ENCODE measurements around the gene WDFY4.
A peak's percentile ranks its signal among the peaks of the same experiment; 100 is the strongest.

WDFY4 gene

DNA sequence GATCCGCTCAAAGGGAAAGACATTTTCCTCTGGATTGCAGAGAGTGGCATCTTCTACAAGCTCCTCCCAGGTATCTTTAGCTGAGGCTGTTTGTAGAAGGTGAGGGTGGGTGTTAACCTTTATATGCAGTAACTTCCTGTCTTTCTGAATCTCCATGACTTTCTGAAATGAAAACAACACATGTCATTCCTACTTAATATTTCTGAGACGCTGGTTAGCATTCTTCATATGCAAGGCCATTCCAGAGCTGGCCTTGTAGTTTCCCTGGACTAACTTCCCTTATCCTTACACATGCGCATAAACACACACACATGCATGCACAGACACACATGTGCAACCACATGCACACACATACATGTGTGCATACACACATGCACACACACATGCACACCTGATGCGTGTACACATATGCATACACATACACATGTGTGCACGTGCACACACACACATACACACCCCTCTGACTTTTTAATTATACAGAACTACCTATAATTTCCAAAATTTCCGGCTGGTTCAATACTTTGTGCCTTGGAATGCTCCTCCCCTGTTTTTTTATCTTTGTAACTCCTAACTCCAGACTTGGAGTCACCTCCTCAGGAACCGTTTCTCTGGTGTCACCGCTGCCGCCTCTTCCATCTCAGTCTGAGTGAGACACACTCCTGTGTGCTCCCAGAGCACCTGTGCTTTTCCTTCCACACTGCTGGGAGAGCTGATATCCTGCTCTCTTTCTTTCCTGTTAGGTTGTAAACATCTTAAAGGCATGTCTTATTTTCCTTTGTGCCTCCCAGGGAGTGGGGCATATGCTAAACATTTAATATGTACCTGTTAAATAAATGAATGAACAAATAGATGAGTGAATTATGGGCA is 199.7 kb downstream of the WDFY4 start:
- no peak for DNase-seq

- peak in 1 of 2 donors; percentile 6 for DNase-seq
Measured at GRCh38 chr10:48885376-48885775, 200.7 kb downstream of the WDFY4 start.

DNA sequence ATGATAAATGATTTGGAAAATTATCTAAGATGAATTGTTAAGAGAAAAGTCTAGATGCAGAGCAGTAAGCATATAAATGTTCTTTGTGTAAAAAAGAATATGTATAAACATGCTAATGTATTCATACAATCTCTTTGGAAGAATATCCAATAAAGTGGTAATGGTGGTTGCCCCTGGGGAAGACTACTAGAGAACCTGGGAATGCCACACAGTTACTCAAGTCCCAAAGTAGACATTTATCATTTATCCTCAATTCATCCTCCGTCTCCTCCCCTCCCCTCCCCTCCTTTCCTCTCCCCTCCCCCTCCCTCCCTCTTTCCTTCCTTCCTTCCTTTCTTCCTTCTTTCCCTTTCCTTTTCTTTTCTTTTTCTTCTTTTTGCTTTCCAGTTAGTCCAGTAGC is 203.3 kb downstream of the WDFY4 start:
- DNase-seq, result no peak

DNA sequence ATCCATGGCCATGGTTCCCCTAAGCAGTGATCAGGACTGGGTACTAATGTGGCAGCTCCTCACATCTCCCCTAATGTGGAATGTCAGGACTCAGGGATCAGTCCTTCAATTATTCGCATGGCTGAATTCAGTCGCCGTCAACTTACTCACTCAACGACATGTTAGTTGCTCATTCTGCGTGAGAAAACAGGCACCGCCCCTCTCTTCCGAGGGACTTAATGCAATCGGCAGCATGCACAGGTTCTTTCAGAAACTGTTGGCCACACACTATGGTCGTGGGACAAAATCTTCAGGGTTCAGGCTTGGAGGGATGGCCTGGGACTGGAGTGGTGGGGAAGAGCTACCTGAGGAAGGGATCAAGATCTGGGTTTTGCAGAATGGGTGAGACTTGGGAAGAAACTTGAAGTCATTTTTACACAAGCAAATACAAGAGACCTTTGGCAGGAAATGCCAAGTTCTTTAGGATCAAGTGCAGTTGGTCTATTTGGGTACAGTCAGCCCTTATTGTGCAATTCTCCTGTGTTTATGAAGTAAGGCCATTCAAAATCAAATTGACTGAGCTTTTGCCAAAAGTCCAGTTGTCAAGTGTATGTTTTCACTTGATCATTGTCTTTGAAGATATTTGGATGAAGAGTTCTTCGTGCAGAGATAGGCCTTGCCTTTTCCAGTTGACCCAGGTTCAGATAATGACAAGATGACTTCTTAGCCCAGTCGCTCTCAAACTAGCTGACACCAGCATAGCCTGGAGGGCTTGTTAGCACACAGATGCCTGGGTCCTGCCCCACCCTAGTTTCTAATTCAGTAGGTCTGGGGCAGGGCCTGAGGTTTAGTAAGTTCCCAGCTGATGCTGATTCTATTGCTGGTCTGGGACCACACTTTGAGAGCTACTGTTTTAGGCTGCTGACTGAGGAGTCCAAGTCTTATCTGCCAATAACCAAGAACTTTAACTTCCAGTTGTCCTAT is 206.5 kb downstream of the WDFY4 start:
- no peak for DNase-seq

DNA sequence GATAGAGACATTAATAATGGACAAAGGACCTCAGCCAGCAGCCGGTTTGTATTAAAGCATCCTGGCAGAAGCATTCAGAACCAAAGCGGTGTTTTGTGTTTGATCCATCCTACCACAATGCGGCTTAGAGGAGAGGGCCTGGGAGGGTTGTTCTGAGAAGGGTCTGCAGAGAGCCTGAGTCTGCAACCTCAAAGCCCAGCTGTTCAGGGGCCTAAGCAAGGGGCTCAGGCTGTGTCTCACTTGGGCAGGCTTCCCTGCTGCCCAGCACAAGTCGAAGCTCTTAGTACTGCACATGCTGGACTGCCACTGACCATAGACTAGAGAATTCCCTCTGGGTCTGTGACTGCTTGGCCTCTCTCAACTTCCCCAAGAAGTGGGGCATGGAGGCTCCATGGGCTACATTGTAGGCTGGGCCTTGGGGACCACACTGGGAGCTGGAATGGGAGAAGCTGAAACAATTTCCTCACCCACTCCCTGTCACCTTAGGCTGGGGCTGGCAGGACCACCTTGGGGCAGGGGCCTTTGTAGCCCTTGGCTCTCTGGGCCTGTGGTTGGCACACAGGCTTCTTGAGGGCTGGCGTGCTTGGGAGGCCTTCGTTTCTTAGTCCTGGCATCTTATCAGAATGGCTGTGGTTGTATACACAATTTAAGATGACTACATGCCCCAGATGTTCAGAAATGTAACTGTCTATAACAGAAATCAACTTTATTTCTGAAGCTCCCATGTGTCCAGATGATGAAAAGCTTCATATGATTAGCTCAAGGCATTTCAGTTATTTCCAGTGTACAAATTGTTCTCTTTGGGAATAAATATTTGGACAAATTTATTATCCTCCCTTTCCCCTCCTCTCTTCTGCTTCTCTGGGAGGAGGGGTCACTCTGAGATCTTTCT is 210.5 kb downstream of the WDFY4 start:
- DNase-seq, result no peak

- no peak for DNase-seq
Measured at GRCh38 chr10:48895803-48896195, 211.1 kb downstream of the WDFY4 start.

- no peak for DNase-seq
Measured at GRCh38 chr10:48896756-48897440, 212.2 kb downstream of the WDFY4 start.

GRCh38 chr10:48897441-48897790 is 212.7 kb downstream of the WDFY4 start:
- DNase-seq, result no peak

GRCh38 chr10:48898426-48898825 is 213.8 kb downstream of the WDFY4 start:
- no peak for DNase-seq

- DNase-seq, result no peak
Measured at GRCh38 chr10:48899781-48900180, 215.1 kb downstream of the WDFY4 start.

DNA sequence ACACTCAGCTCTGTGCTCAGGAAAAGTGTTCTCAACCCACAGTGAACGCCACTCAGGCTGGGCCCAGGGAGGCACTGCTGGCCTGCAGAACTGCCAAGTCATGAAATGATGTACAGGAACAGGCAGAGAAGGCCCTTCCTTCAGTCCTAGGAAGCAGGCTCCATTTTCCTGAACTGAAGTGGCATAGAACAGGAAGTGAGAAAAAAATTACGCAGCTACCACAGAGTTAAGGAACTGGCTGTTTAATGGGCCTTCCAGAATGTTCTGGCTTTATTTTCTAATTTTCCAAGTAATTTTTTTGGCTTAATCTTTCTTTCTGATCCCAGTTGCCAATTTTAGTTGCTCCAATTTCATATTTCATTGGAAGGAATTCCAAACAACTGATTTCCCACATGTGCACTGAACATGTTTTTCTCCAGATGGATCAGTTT is 215.7 kb downstream of the WDFY4 start:
- DNase-seq, result no peak

GRCh38 chr10:48901319-48901718 is 216.6 kb downstream of the WDFY4 start:
- no peak for DNase-seq

DNA sequence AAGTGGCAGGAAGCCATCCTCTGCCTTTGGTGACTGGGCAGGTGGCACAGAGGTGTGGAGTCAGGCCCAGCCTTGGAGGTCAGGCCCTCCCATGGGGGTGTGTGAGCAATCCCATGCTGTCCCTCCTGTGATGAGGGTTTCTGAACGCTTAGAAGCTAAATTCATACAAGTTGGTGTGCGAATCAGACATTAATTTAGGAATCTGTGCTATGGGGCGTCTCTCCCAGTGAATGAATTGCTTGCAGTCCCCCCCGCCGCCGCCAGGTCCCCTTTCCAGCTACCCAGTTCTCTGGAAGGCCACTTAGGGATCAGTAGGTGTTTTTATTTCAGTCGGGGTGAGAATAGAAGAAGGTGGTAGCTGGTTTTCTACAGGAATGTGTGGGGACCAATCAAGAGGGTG is 217.4 kb downstream of the WDFY4 start:
- no peak for DNase-seq

DNA sequence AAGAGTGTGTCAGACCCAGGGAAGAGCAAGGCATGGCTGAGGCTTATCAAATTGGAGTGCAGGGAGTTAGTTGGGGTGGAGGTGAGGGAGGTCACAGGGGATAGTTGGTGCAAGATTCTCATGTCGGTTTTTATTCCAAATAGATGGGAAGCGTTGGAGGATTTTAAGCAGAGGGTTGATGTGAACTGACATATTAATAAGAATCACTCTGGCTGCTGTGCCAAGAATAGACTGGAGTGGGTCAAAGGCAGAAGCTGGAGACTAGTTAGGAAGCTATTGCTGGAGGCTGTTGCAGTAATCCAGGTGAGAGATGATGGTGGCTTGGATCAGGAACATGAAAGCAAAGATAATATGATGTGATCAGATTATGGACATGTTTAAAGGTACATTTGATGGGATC is 218.5 kb downstream of the WDFY4 start:
- DNase-seq, result no peak

- no peak for DNase-seq
Measured at GRCh38 chr10:48904861-48905260, 220.2 kb downstream of the WDFY4 start.

- no peak for DNase-seq
Measured at GRCh38 chr10:48905311-48905710, 220.6 kb downstream of the WDFY4 start.

DNA sequence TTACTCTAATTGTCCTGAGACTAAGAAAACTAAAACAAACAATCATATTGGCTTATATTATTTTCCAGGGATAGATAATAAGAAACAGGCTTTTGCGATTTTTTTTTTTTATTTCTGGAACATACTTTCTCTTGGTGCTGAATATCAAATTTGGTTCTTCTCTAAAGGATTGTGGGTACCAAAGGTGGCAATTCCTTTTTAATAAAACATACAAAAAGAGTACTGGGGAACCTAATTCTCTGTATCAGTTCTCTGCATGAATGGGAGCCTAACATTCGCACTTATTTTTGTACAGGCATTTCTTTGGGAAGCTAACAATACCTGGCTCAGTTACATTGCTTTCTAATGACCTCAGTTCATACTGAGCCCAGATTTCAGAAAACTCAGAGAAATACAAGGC is 222.2 kb downstream of the WDFY4 start:
- no peak for DNase-seq

DNA sequence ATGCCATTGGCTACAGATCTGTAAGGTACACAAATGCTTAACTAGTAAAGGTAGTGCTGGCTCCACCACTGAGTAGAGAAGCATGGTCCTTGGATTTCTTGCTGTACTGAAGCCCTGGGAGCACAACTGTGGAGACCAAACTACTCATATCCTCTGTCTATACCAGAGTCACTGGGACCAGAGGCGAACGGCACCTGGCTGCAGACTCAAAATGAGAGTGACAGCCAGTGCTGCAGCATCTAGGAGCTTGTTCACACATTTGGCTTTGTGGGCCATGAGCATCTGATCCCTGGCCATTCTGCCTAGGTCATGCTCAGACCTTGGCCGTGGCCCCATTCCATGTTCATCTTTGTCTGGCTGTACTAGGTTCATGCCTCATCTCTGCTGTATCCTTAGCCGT is 223.1 kb downstream of the WDFY4 start:
- no peak for DNase-seq

GRCh38 chr10:48910548-48910947 is 225.9 kb downstream of the WDFY4 start:
- no peak for DNase-seq

DNA sequence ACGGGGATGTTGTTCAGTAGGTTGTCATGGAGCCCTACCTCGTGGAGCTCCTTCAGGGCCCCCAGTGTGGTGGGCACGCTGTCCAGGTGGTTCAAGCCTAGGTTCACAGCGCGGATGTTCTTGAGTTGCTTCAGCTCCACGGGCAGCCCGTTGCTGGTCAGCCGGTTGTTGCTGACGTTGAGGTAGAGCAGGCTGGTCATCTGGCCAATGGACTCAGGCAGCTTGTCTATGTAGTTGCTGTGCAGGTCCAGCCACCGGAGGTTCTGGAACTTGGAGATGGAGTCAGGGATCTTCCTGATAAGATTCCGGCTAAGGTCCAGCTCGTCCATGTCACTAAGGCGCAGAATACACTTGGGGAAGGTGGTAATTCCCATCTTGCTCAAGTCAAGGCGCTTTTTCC is 229.0 kb downstream of the WDFY4 start:
- DNase-seq, result peak in 1 of 2 donors; percentile 8

- no peak for DNase-seq
Measured at GRCh38 chr10:48923748-48924147, 239.1 kb downstream of the WDFY4 start.

GRCh38 chr10:48924988-48925387 is 240.3 kb downstream of the WDFY4 start:
- DNase-seq, result peak in 1 of 2 donors; percentile 3
